B cell (primary cell): ENCODE data around the gene AMBRA1.

Source experiments
- CTCF ChIP-seq: fragments of 200-600 bp; IDR thresholded peaks from one replicate; pipeline ENCODE4 v1.8.0; 2022; ENCODE audit warnings: antibody characterized with exemption, mild to moderate bottlenecking
- EZH2 ChIP-seq: IDR thresholded peaks from 2 replicates; pipeline ENCODE4 v1.6.1; 2012; ENCODE audit warnings: borderline replicate concordance, low read depth, mild to moderate bottlenecking, moderate library complexity, low read length; ENCODE audit not compliant: insufficient read depth, poor library complexity, severe bottlenecking

- TF ChIP-seq CTCF (no peak), EZH2 (no peak)
Measured at GRCh38 chr11:46597155-46597554, 3.3 kb upstream of the AMBRA1 start.
